Suppressor macrophage treated with lipopolysaccharide for 4 hours (primary cell): Measurements from ENCODE around the gene KRT36.
A peak's percentile ranks its signal among the peaks of the same experiment; 100 is the strongest.

ENCODE experiments used
- DNase-seq: peaks from one replicate; pipeline ENCODE4 v3.0.0-alpha.2; 2020

KRT36 gene

DNA sequence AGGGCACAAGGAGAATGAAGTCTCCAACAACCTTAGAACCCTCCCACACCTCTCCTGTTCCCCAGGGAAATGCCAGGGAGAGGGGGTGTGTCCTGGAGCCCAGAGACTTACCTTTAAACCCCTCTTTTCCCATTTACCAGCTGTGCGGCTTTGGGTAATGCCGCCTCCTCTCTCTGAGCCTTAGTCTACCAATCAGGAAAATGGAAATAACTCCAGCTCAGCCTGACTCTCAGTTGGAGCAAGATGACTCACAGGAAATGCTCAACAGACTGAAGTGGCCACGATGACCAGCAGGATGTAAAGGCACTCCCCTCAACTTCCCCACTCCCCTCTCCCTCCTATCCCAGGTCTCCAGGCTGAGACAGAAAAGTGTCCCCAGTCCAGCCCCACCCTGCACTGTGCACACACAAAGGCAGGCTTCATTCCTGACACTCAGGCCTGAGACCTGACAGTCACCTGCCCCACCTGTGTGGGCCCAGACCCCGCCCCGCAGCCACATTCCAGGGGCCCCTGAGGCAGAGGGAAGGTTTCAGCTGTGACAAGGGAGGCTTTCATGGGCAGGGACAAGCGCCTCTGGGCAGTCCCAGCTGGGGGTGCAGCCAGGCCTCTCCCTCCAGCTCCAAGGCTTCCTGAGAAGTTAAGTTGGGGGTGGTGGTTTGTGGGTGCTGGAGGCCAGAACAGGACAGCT, 32.0 kb upstream of the KRT36 start:
- DNase-seq: peak; percentile 51

DNA sequence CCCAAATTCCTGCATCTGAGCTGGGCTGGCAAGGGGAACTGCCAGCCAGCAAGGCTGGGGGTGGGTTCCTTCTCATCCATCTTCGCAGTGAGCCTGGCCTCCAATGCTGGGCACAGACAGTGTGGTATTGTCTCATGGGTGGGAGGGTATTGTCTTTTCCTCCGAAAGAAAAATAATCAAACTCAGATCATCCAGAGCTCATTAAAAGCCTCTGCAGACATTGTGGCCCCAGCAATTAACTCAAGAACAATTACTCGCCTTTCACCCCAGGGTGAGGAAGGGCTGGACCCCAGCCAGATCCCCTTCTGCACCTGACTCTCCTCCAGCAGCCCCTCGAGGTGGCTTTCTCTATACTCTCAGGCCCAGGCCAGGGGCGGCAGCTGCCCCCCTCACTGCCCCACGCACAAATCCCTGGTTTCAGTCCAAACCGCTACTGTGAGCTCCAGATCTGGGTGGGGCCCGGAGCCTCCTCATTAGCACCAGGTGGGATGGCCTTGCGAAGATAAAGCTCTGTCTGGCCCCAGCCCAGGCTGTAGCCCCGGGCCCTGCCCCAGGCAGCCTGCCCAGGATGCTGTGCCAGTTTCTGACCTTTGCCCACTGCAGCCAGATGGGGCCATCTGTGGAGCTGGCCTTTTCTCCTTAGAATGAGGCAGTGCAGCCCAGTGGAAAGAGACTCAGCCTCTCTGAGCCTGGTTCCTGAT, 31.3 kb upstream of the KRT36 start:
- no peak for DNase-seq

- DNase-seq: no peak
Observed at GRCh38 chr17:41519501-41520224, 30.0 kb upstream of the KRT36 start.

DNA sequence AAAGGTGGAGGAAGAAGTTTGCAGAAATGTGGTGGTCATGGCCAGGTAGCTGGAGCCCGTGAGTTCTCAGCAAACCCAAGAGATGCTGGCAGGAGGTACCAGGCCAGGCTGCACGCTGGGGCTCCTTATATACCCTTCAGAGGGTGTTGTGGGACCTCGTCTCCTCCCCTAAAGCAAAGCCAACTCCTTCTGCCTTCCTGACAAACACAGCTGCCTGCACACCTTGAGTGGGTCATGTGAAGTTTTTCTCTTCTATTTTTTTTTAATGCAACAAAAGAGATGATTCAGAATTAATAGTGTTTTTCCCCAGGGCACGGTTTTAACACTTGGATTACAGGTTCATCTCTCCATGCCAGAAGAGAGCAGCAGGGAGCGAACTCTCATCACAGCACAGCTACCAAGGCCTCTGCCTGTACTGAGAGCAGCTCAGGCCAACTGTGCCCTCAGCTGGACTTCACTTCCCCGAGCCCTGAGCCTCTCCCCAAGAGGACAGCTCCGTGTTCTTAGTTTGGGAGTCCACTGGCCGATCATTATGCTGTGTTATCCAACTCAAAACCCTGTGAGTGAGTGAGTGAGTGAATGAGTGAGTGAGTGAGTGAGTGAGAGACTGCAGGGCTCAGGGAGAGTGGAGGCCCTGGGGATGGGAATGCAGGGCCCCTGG, 29.2 kb upstream of the KRT36 start, which contains the start of gene KRT15:
Gene KRT15 (minus strand): TSS at position 102 of the 661 bp plus-strand sequence. CDS start 63 bp downstream, at position 39.
- DNase-seq: no peak

GRCh38 chr17:41518031-41518430, 28.3 kb upstream of the KRT36 start:
- no peak for DNase-seq

GRCh38 chr17:41516830-41517283, 27.1 kb upstream of the KRT36 start:
- no peak for DNase-seq

GRCh38 chr17:41516147-41516829, 26.6 kb upstream of the KRT36 start:
- DNase-seq: no peak

GRCh38 chr17:41513168-41513547, 23.4 kb upstream of the KRT36 start:
- DNase-seq: no peak

- DNase-seq: no peak
Observed at GRCh38 chr17:41512546-41513167, 22.9 kb upstream of the KRT36 start.

DNA sequence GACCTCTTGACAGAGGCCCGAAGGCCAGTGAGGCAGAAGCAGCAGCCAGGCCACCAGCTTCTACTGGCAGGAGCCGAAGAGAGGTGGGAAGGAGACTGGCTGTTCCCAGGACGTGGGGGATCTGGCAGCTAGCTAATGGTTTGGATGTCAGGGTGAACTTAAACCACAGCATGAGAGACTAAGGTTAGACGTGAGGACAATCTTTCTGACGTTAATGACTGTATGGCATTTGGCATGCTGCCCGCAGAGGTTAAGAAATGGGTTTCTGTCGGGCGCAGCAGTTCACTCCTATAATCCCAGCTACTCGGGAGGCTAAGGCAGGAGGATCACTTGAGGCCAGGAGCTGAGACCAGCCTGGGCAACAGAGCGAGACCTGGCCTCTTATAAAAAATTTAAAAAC, 22.0 kb upstream of the KRT36 start:
- no peak for DNase-seq

- DNase-seq: no peak
Observed at GRCh38 chr17:41511116-41511515, 21.4 kb upstream of the KRT36 start.

DNA sequence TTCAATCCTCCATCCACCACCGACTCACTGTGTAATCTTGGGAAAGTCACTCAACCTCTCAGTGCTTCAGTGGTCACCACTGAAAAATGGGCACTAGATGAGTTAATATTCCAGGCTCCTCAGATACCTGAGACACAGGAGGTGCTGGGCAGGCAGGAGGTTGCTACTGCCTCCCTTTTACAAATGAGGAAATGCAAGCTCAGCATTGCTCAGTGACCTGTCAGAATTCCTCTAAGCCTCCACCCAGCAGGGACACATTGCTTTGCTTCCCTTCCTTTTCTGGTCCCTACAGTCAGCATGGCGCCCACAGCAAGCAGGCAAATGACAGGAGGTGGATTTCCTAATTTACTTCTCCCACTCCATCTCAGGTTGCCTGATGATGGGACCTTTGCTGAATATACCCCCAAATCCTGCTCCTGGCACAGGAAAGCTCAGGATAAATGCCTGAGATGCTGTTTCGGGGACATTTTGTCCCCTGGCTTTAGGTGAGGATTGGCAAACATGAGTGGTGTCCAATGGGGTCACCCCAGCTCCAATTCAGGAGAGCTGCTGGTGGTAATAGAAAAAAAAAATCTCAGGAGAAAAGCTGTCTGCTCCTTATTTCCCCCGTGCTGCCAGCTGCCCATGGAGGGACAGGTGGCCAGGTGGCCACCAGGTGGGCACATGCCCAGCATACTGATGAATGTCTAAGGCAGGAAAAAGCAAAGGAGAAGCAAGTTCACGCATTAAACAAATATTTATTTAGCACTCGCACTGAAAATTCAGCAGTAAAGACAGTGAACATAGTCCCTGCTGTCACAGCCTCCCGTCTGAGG, 20.7 kb upstream of the KRT36 start:
- DNase-seq: no peak

- DNase-seq: no peak
Observed at GRCh38 chr17:41507315-41507880, 17.7 kb upstream of the KRT36 start.

DNA sequence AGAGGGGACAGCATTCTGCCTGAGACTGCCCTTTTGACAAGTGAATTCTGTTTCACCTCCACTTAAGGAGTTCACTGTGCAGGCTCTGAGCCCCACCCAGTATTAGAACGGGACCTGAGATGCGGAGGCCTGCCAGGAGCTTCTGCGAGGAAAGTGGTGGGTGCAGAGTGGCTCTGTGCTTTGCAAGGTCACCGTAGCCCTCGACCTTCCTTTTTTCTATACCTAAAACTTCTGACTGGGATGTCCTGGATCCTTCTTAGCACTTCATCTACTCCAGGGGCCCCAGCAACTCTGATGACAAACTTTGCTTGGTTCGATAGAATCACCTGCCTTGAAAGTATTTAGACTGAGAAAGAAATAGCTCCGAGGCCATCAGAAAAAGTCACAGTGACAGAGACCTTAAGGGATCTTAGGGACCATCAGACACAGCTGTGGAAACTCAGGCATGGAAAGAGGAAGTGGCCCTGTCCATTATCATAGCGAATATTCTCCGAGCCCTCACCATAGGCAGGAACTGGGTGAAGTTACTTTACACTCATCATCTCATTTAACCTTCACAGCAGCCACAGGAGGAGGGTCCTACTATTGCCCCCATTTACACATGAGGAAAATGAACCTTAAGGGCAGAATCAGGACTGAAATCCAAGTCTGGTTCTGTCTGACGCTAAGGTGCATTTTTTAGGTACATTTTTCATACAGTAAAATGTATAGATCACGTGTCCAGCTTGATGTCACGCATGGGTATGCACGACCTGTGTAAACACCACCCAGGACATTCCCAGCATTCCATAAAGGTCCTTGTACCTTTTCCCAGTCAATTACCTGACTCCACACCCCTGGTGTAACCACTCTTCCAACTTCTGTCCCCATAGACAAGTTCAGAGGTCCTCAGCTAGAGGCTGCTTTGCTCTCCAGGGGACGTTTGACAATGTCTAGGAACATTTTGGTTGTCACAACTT, 16.4 kb upstream of the KRT36 start:
- DNase-seq: peak; percentile 42

- no peak for DNase-seq
Observed at GRCh38 chr17:41505007-41505808, 15.5 kb upstream of the KRT36 start, which contains the start of gene KRT13. TSS of gene KRT13 (minus strand) at chr17:41505612. CDS start at chr17:41505550, 62 bp downstream.

GRCh38 chr17:41504246-41504977, 14.7 kb upstream of the KRT36 start:
- DNase-seq: no peak

- no peak for DNase-seq
Observed at GRCh38 chr17:41503202-41503601, 13.5 kb upstream of the KRT36 start.
